ENCODE data around the gene FKBP1C. TPM values are rescaled to one million over a fixed set of nuclear protein-coding genes. Genes with fewer than 3 reads are reported as not detected.

Gene FKBP1C
- total RNA-seq, 1 donor from 2014 or later = 1.2 TPM

GRCh38 chr6:63188828-63189227 is 22.4 kb upstream of the FKBP1C start:
- Mint-ChIP-seq H3K4me1 (ENCODE audit: unreplicated experiment) (no peaks in the 10 kb centered on the region), H3K4me3 (ENCODE audit: unreplicated experiment) (no peak overlapping the region), H3K9me3 (ENCODE audit: unreplicated experiment) (peaks cover 4% of the 10 kb centered on the region), H3K36me3 (ENCODE audit: unreplicated experiment) (no peaks in the 10 kb centered on the region), H3K27me3 (ENCODE audit: unreplicated experiment) (no peaks in the 10 kb centered on the region), H3K27ac (ENCODE audit: unreplicated experiment) (no peak overlapping the region)
- TF ChIP-seq, protein P1, sequence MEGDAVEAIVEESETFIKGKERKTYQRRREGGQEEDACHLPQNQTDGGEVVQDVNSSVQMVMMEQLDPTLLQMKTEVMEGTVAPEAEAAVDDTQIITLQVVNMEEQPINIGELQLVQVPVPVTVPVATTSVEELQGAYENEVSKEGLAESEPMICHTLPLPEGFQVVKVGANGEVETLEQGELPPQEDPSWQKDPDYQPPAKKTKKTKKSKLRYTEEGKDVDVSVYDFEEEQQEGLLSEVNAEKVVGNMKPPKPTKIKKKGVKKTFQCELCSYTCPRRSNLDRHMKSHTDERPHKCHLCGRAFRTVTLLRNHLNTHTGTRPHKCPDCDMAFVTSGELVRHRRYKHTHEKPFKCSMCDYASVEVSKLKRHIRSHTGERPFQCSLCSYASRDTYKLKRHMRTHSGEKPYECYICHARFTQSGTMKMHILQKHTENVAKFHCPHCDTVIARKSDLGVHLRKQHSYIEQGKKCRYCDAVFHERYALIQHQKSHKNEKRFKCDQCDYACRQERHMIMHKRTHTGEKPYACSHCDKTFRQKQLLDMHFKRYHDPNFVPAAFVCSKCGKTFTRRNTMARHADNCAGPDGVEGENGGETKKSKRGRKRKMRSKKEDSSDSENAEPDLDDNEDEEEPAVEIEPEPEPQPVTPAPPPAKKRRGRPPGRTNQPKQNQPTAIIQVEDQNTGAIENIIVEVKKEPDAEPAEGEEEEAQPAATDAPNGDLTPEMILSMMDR (IDR thresholded peaks at IDR 0.05) = no peak
- no peak for DNase-seq (ENCODE audit: extremely low spot score, unreplicated experiment)

GRCh38 chr6:63193324-63193723 is 17.9 kb upstream of the FKBP1C start:
- TF ChIP-seq, protein P1 (IDR thresholded peaks at IDR 0.05) = no peak
- no peaks in the 10 kb centered on the region for H3K4me1 Mint-ChIP-seq (ENCODE audit: unreplicated experiment)
- peaks cover 9% of the 10 kb centered on the region for H3K9me3 Mint-ChIP-seq (ENCODE audit: unreplicated experiment)
- no peak for DNase-seq (ENCODE audit: extremely low spot score, unreplicated experiment)
- H3K4me3 Mint-ChIP-seq (ENCODE audit: unreplicated experiment) = no peak overlapping the region
- no peak overlapping the region for H3K27ac Mint-ChIP-seq (ENCODE audit: unreplicated experiment)
- no peaks in the 10 kb centered on the region for H3K27me3 Mint-ChIP-seq (ENCODE audit: unreplicated experiment)
- H3K36me3 Mint-ChIP-seq (ENCODE audit: unreplicated experiment) = no peaks in the 10 kb centered on the region

GRCh38 chr6:63197741-63198140 is 13.5 kb upstream of the FKBP1C start:
- H3K27me3 Mint-ChIP-seq (ENCODE audit: unreplicated experiment) = no peaks in the 10 kb centered on the region
- peaks cover 10% of the 10 kb centered on the region for H3K9me3 Mint-ChIP-seq (ENCODE audit: unreplicated experiment)
- DNase-seq (ENCODE audit: extremely low spot score, unreplicated experiment) = no peak

GRCh38 chr6:63213325-63213724 is 2.1 kb downstream of the FKBP1C start:
- Mint-ChIP-seq H3K9me3 (ENCODE audit: unreplicated experiment) (peaks cover 16% of the 10 kb centered on the region), H3K27ac (ENCODE audit: unreplicated experiment) (no peak overlapping the region), H3K4me1 (ENCODE audit: unreplicated experiment) (no peaks in the 10 kb centered on the region), H3K4me3 (ENCODE audit: unreplicated experiment) (no peak overlapping the region), H3K36me3 (ENCODE audit: unreplicated experiment) (no peaks in the 10 kb centered on the region), H3K27me3 (ENCODE audit: unreplicated experiment) (no peaks in the 10 kb centered on the region)
- TF ChIP-seq, protein P1 (IDR thresholded peaks at IDR 0.05) = no peak
- DNase-seq (ENCODE audit: extremely low spot score, unreplicated experiment) = no peak

More at GRCh38 chr6:63197741-63198140, 13.5 kb upstream of the FKBP1C start:
- Mint-ChIP-seq H3K4me1 (ENCODE audit: unreplicated experiment) (no peaks in the 10 kb centered on the region), H3K4me3 (ENCODE audit: unreplicated experiment) (no peak overlapping the region), H3K36me3 (ENCODE audit: unreplicated experiment) (no peaks in the 10 kb centered on the region), H3K27ac (ENCODE audit: unreplicated experiment) (no peak overlapping the region)
- TF ChIP-seq, protein P1 (IDR thresholded peaks at IDR 0.05) = no peak

DNA sequence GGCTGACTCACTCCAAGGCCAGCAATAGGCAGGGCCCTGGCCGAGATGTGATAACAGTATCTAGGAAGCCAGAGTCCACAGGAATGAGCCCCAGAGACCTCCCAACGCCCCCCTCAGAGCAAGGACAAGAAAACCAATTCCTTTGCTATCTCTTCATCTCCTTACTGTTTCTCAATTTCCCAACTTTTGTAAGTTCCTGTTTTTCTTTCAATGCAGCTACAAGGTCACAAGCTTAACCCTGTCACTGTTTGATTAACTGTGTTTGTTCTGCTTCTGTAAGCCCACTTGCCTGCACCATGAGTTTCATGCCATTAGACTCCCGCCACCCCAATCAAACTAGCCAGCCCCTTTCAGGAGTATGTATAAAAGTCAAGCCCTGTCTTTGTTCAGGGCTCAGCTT is 3.5 kb downstream of the FKBP1C start:
- Mint-ChIP-seq H3K9me3 (ENCODE audit: unreplicated experiment) (peaks cover 16% of the 10 kb centered on the region), H3K27ac (ENCODE audit: unreplicated experiment) (no peak overlapping the region), H3K36me3 (ENCODE audit: unreplicated experiment) (no peaks in the 10 kb centered on the region), H3K4me1 (ENCODE audit: unreplicated experiment) (no peaks in the 10 kb centered on the region), H3K4me3 (ENCODE audit: unreplicated experiment) (no peak overlapping the region), H3K27me3 (ENCODE audit: unreplicated experiment) (no peaks in the 10 kb centered on the region)
- TF ChIP-seq, protein P1 (IDR thresholded peaks at IDR 0.05) = no peak
- DNase-seq (ENCODE audit: extremely low spot score, unreplicated experiment) = no peak
